Measurements from ENCODE around the gene MAPK8IP3.
"Not testable (repeated sequence)": the region's sequence is repeated elsewhere in the genome, so short reads cannot be mapped to it uniquely, and the experiment has no call there.

MAPK8IP3 gene

GRCh38 chr16:1677942-1678499 lies 28.0 kb upstream of the MAPK8IP3 start, which contains the start of gene JPT2:
Gene JPT2, plus strand, starts transcription at chr16:1678279. Its CDS starts 34 bp downstream, at chr16:1678313.
- DNase-seq = peak; percentile 85

- peak; percentile 40 for DNase-seq
These were observed 27.4 kb upstream of the MAPK8IP3 start for GRCh38 chr16:1678500-1679098.

- DNase-seq = no peak
These were observed 25.6 kb upstream of the MAPK8IP3 start for GRCh38 chr16:1680361-1680760.

GRCh38 chr16:1681032-1681431 lies 25.0 kb upstream of the MAPK8IP3 start:
- DNase-seq = no peak

- peak; percentile 43 for DNase-seq
These were observed 18.3 kb upstream of the MAPK8IP3 start for GRCh38 chr16:1687427-1688316.

- DNase-seq = peak; percentile 95
These were observed 17.0 kb upstream of the MAPK8IP3 start for GRCh38 chr16:1688807-1689560.

GRCh38 chr16:1689853-1690252 lies 16.1 kb upstream of the MAPK8IP3 start:
- DNase-seq = no peak

- no peak for DNase-seq
These were observed 15.2 kb upstream of the MAPK8IP3 start for GRCh38 chr16:1690810-1691209.

- DNase-seq = peak; percentile 54
These were observed 14.7 kb upstream of the MAPK8IP3 start for GRCh38 chr16:1691276-1691675.

GRCh38 chr16:1691956-1692355 lies 14.0 kb upstream of the MAPK8IP3 start:
- peak; percentile 84 for DNase-seq

- DNase-seq = no peak
These were observed 9.1 kb upstream of the MAPK8IP3 start for GRCh38 chr16:1696863-1697262.

- no peak for DNase-seq
These were observed 7.3 kb upstream of the MAPK8IP3 start for GRCh38 chr16:1698680-1699079.

GRCh38 chr16:1700246-1700645 lies 5.7 kb upstream of the MAPK8IP3 start:
- no peak for DNase-seq

- DNase-seq = no peak
These were observed 4.6 kb upstream of the MAPK8IP3 start for GRCh38 chr16:1701216-1701878.

- not testable (repeated sequence) for DNase-seq
These were observed 689 bp upstream of the MAPK8IP3 start for GRCh38 chr16:1705324-1705687.

- peak; percentile 58 for DNase-seq
These were observed 594 bp downstream of the MAPK8IP3 start for GRCh38 chr16:1706386-1707192.

GRCh38 chr16:1707193-1707790 lies 1.3 kb downstream of the MAPK8IP3 start:
- DNase-seq = peak; percentile 22

GRCh38 chr16:1708083-1708767 lies 2.2 kb downstream of the MAPK8IP3 start:
- DNase-seq = no peak

- DNase-seq = no peak
These were observed 2.8 kb downstream of the MAPK8IP3 start for GRCh38 chr16:1708768-1709180.

GRCh38 chr16:1709356-1709755 lies 3.4 kb downstream of the MAPK8IP3 start:
- DNase-seq = no peak

Measured in kidney glomerular epithelial cell (primary cell).